AG09319 (cell line): ENCODE data around the gene SDSL.

Experiments
- DNase-seq: peaks from one replicate; pipeline ENCODE4 v3.0.0-alpha.2; 2010; ENCODE audit warnings: low read depth; ENCODE audit errors: extremely low read depth
- CTCF ChIP-seq: IDR thresholded peaks from 2 replicates; pipeline ENCODE4 v1.5.1; 2011; ENCODE audit warnings: low read depth, mild to moderate bottlenecking, inconsistent platforms, low read length, moderate library complexity

Gene SDSL

GRCh38 chr12:113479590-113480335 is 57.6 kb downstream of the SDSL start:
- TF ChIP-seq CTCF: no peak
- DNase-seq: no peak

- TF ChIP-seq CTCF: no peak
- DNase-seq: no peak
Observed at GRCh38 chr12:113480336-113480971, 58.3 kb downstream of the SDSL start.

GRCh38 chr12:113482334-113482733 is 60.2 kb downstream of the SDSL start:
- DNase-seq: no peak
- no peak for TF ChIP-seq CTCF

GRCh38 chr12:113485330-113485729 is 63.1 kb downstream of the SDSL start:
- no peak for TF ChIP-seq CTCF
- no peak for DNase-seq

GRCh38 chr12:113486722-113487121 is 64.5 kb downstream of the SDSL start:
- no peak for DNase-seq
- no peak for TF ChIP-seq CTCF
